ENCODE measurements around the gene KDM2B.

DNA sequence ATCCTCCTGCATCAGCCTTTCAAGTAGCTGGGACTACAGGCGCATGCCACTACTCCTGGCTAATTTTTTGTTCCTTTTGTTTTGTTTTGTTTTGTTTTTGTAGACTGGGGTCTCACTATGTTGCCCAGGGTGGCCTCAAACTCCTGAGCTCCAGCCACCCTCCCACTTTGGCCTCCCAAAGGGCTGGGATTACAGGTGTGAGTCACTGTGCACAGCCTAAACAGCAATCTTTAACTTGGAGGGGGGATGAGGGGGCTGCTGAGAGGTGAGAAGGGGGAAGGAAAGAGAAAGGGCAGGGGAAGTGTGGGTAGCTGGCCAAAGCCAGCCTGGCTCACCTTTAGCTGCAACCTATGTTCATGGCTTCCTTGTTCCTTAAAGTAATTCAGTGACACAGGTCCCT lies 77.4 kb downstream of the KDM2B start:
- TF ChIP-seq, protein P1, sequence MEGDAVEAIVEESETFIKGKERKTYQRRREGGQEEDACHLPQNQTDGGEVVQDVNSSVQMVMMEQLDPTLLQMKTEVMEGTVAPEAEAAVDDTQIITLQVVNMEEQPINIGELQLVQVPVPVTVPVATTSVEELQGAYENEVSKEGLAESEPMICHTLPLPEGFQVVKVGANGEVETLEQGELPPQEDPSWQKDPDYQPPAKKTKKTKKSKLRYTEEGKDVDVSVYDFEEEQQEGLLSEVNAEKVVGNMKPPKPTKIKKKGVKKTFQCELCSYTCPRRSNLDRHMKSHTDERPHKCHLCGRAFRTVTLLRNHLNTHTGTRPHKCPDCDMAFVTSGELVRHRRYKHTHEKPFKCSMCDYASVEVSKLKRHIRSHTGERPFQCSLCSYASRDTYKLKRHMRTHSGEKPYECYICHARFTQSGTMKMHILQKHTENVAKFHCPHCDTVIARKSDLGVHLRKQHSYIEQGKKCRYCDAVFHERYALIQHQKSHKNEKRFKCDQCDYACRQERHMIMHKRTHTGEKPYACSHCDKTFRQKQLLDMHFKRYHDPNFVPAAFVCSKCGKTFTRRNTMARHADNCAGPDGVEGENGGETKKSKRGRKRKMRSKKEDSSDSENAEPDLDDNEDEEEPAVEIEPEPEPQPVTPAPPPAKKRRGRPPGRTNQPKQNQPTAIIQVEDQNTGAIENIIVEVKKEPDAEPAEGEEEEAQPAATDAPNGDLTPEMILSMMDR (IDR thresholded peaks at IDR 0.05 in 2 of 3, conservative IDR thresholded peaks at IDR 0.05 in 1 of 3; ENCODE audit: control insufficient read depth in 2 of 3, extremely low read depth in 1 of 3, insufficient read depth in 1 of 3, low read depth in 3 of 3, low read length in 3 of 3): no peak
- no peak for TF ChIP-seq RAD21 (IDR thresholded peaks at IDR 0.05; ENCODE audit: insufficient read depth, low read depth, low read length)
- TF ChIP-seq ZBTB40 (IDR thresholded peaks at IDR 0.05; ENCODE audit: borderline replicate concordance): no peak
- no peak for TF ChIP-seq SIN3A (IDR thresholded peaks at IDR 0.05; ENCODE audit: low read depth, low read length)
- no peak for TF ChIP-seq BHLHE40 (IDR thresholded peaks at IDR 0.05; ENCODE audit: borderline replicate concordance in 1 of 2, low read depth in 2 of 2, low read length in 1 of 2)
- no peak for TF ChIP-seq BCL11A (IDR thresholded peaks at IDR 0.05; ENCODE audit: low read depth, low read length)
- TF ChIP-seq, protein P2, sequence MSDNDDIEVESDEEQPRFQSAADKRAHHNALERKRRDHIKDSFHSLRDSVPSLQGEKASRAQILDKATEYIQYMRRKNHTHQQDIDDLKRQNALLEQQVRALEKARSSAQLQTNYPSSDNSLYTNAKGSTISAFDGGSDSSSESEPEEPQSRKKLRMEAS (IDR thresholded peaks at IDR 0.05; ENCODE audit: low read depth, low read length): no peak
- TF ChIP-seq POLR2A (IDR thresholded peaks at IDR 0.05; ENCODE audit: low read depth, low read length): no peak
- TF ChIP-seq ATF7 (IDR thresholded peaks at IDR 0.05; ENCODE audit: low read depth): no peak
- no peak for TF ChIP-seq MXI1 (IDR thresholded peaks at IDR 0.05; ENCODE audit: low read depth, low read length)
- no peak for TF ChIP-seq CHD4 (IDR thresholded peaks at IDR 0.05)
- TF ChIP-seq HDGF (IDR thresholded peaks at IDR 0.05): no peak

Measured in GM12878 (cell line).